HepG2 (cell line): ENCODE results near the gene NISCH. TPM values are rescaled to one million over a fixed set of nuclear protein-coding genes. Genes with fewer than 3 reads are reported as not detected.

Experiments
- ATAC-seq: fragments of 200-7000 bp; cut with Tn5 transposase; 3 replicates; pipeline ENCODE4 v1.9.1; 2020; ENCODE audit warnings: mild to moderate bottlenecking, moderate library complexity
- BruUV-seq: library from RNA; stranded (reverse); fragments of 400-500 nt; replicated peaks from 2 replicates; lab custom pipeline; 2021; lab: Mats Ljungman, UMichigan
- CTCF ChIA-PET: fragments of 300-600 bp; formaldehyde crosslinking; extraction: SDS; loops from one replicate; lab custom pipeline; 2021; ENCODE audit warnings: low total read pairs, inconsistent platforms, low intra/inter-chr PET ratio; lab: Yijun Ruan, JAX
- POLR2A ChIA-PET: fragments of 350-600 bp; sonication (Branson Sonifier 250); formaldehyde crosslinking; loops from one replicate; lab custom pipeline; 2020; ENCODE audit warnings: antibody characterized with exemption, inconsistent platforms; lab: Yijun Ruan, JAX
- DNase-seq: peaks from one replicate; pipeline ENCODE4 v3.0.0-alpha.2; 2015; ENCODE audit warnings: low spot score
- FAIRE-seq: peaks from 3 replicates; lab custom pipeline; 2011; peaks lifted over from hg19 to GRCh38; lab: Jason Lieb, UNC
- H2AFZ ChIP-seq: one replicate; pipeline ENCODE4 v1.6.1; 2011; ENCODE audit warnings: low read length, inconsistent platforms
- H3K27ac ChIP-seq: fragments of 300-600 bp; 3 replicates; pipeline ENCODE4 v1.8.0; 2011; ENCODE audit warnings: mixed run types, mild to moderate bottlenecking, mixed read lengths, low read length, inconsistent platforms; ENCODE audit not compliant: insufficient read depth; ENCODE audit errors: extremely low read length
- H3K27me3 ChIP-seq, 2 experiments: fragments of 200-600 bp in 1 of 2; 2 replicates in 1 of 2; 3 replicates in 1 of 2; pipeline versions ENCODE4 v1.6.0 to v1.8.0; 2011; ENCODE audit warnings: low read length in 2 of 2, mild to moderate bottlenecking in 2 of 2, moderate library complexity in 2 of 2, inconsistent platforms in 1 of 2; ENCODE audit not compliant: insufficient read depth in 2 of 2, control insufficient read depth in 1 of 2
- H3K36me3 ChIP-seq, 2 experiments: fragments of 200-600 bp in 1 of 2; replicated peaks in 1 of 2; 2 replicates in 1 of 2; 3 replicates in 1 of 2; pipeline versions ENCODE4 v1.5.1 to v1.8.0; 2011; ENCODE audit warnings: low read length in 2 of 2, inconsistent platforms in 1 of 2; ENCODE audit not compliant: insufficient read depth in 2 of 2, control insufficient read depth in 1 of 2
- H3K4me1 ChIP-seq: 2 replicates; pipeline ENCODE4 v1.5.1; 2012; ENCODE audit warnings: low read length, inconsistent platforms; ENCODE audit not compliant: insufficient read depth
- H3K4me2 ChIP-seq: 2 replicates; pipeline ENCODE4 v1.6.0; 2011; ENCODE audit warnings: low read depth, low read length, inconsistent platforms
- H3K4me3 ChIP-seq, 3 experiments: fragments of 200-600 bp in 1 of 3; sonication (generic), shearing (Covaris generic) in 1 of 3; replicated peaks in 1 of 3; 2 replicates each; pipeline ENCODE4 v1.5.1; 2011 to 2016; ENCODE audit warnings: low read length in 3 of 3, inconsistent platforms in 2 of 3, low read depth in 2 of 3, mild to moderate bottlenecking in 2 of 3, control low read depth in 1 of 3, mixed read lengths in 1 of 3; ENCODE audit not compliant: insufficient read depth in 1 of 3
- H3K79me2 ChIP-seq: one replicate; pipeline ENCODE4 v1.6.1; 2011; ENCODE audit warnings: low read length, inconsistent platforms; ENCODE audit not compliant: insufficient read depth
- H3K9ac ChIP-seq: 2 replicates; pipeline ENCODE4 v1.6.0; 2011; ENCODE audit warnings: mild to moderate bottlenecking, low read depth, low read length, inconsistent platforms; ENCODE audit not compliant: insufficient read depth
- H3K9me3 ChIP-seq: 2 replicates; pipeline ENCODE4 v1.5.1; 2012; ENCODE audit warnings: mild to moderate bottlenecking, low read length
- H4K20me1 ChIP-seq: 2 replicates; pipeline ENCODE4 v1.6.0; 2011; ENCODE audit warnings: inconsistent platforms, mild to moderate bottlenecking, low read length, moderate library complexity; ENCODE audit not compliant: insufficient read depth
- ASH2L ChIP-seq: fragments of 300-600, 200-600 bp; sonication (generic); IDR thresholded peaks from 2 replicates; pipeline ENCODE4 v1.7.0; 2017; ENCODE audit warnings: low read depth, mild to moderate bottlenecking, moderate library complexity, mixed read lengths, low read length; ENCODE audit not compliant: insufficient read length
- BRCA1 ChIP-seq: sonication (generic); formaldehyde crosslinking; IDR thresholded peaks from 2 replicates; pipeline ENCODE4 v1.4.0; 2020; ENCODE audit warnings: missing genetic modification reagents
- IKZF1 ChIP-seq: fragments of 450-650 bp; IDR thresholded peaks from 2 replicates; pipeline ENCODE4 v1.7.1; 2016
- NFE2L1 ChIP-seq: sonication (generic); formaldehyde crosslinking; IDR thresholded peaks from 2 replicates; pipeline ENCODE4 v1.4.0; 2020; ENCODE audit warnings: missing genetic modification reagents, mild to moderate bottlenecking, borderline replicate concordance
- PHF21A ChIP-seq: sonication (generic); formaldehyde crosslinking; IDR thresholded peaks from 2 replicates; pipeline ENCODE4 v1.5.0; 2020; ENCODE audit warnings: mild to moderate bottlenecking, missing genetic modification reagents
- TBL1XR1 ChIP-seq: fragments of 150-350 bp; IDR thresholded peaks from 2 replicates; pipeline ENCODE4 v1.6.1; 2014; ENCODE audit warnings: borderline replicate concordance, low read length; ENCODE audit not compliant: partially characterized antibody
- ZKSCAN5 ChIP-seq: sonication (generic); formaldehyde crosslinking; IDR thresholded peaks from 2 replicates; pipeline ENCODE4 v1.5.1; 2020; ENCODE audit warnings: mild to moderate bottlenecking, missing genetic modification reagents
- ZMAT3 ChIP-seq: sonication (generic); formaldehyde crosslinking; conservative IDR thresholded peaks from 2 replicates; pipeline ENCODE4 v1.7.0; 2021; ENCODE audit warnings: missing genetic modification reagents
- ZNF350 ChIP-seq: sonication (generic); formaldehyde crosslinking; IDR thresholded peaks from 2 replicates; pipeline ENCODE4 v1.4.0; 2020; ENCODE audit warnings: mild to moderate bottlenecking, low read depth, missing genetic modification reagents, borderline replicate concordance
- ZNF615 ChIP-seq: sonication (generic); formaldehyde crosslinking; IDR thresholded peaks from 2 replicates; pipeline ENCODE4 v1.5.0; 2020; ENCODE audit warnings: mild to moderate bottlenecking, missing genetic modification reagents, borderline replicate concordance
- WGBS: methylation state at CpG from one replicate; pipeline ENCODE4 v1.1.6; 2017; ENCODE audit warnings: low lambda C conversion rate; 5-methylcytosine and 5-hydroxymethylcytosine counted together
- in situ Hi-C: cut with HindIII; loops from 2 replicates; pipeline ENCODE4 v1.10.0; 2017; ENCODE audit warnings: low pct_unique_long_range_greater_than_20kb; ENCODE audit not compliant: extremely low pct_ligation_motif_present
- intact Hi-C: fragments of 100-400 bp; cut with micrococcal nuclease; formaldehyde crosslinking; loops from one replicate; pipeline ENCODE4 v1.10.0; 2022; ENCODE audit not compliant: unreplicated experiment
- polyA plus RNA-seq, 8 experiments: library from polyadenylated mRNA; depleted of rRNA in 3 of 8; stranded (reverse) in 7 of 8; unstranded in 1 of 8; fragments of >200 nt; fragmentation: Illumina TruSeq in 4 of 8; extraction: Trizol in 4 of 8; gene quantifications; 2 replicates each; pipeline versions ENCODE4 v1.2.1 to v1.2.3, GENCODE V29; 2011 to 2016; ENCODE audit warnings: low read depth in 4 of 8, missing spikeins in 1 of 8, mixed read lengths in 1 of 8; ENCODE audit not compliant: insufficient read depth in 1 of 8
- total RNA-seq, 5 experiments: library from RNA; depleted of rRNA; stranded (reverse); fragments of >200 nt; fragmentation: Illumina TruSeq; extraction: Trizol; gene quantifications; 2 replicates each; pipeline ENCODE4 v1.2.3, GENCODE V29; 2016; ENCODE audit warnings: low read depth in 1 of 5
- TF ChIP-seq, protein P1 (sequence below): sonication (generic); formaldehyde crosslinking; IDR thresholded peaks from 2 replicates; pipeline ENCODE4 v1.4.0; 2020; ENCODE audit warnings: missing genetic modification reagents
- TF ChIP-seq, protein P2 (sequence below): sonication (generic); formaldehyde crosslinking; IDR thresholded peaks from 2 replicates; pipeline ENCODE4 v1.5.0; 2020; ENCODE audit warnings: missing genetic modification reagents
- TF ChIP-seq, protein P3 (sequence below): sonication (generic); formaldehyde crosslinking; conservative IDR thresholded peaks from 2 replicates; pipeline ENCODE4 v1.4.0; 2020; ENCODE audit warnings: missing genetic modification reagents
- TF ChIP-seq, protein P4 (sequence below): sonication (generic); formaldehyde crosslinking; IDR thresholded peaks from 2 replicates; pipeline ENCODE4 v1.8.1; 2023; ENCODE audit warnings: mild to moderate bottlenecking, missing genetic modification reagents
- TF ChIP-seq, protein P5 (sequence below): sonication (generic); formaldehyde crosslinking; IDR thresholded peaks from 2 replicates; pipeline ENCODE4 v1.4.0; 2020; ENCODE audit warnings: mild to moderate bottlenecking, missing genetic modification reagents

The NISCH gene
- total and polyA plus RNA-seq, 2 of the 13 experiments (the other 11 are each of a cell fraction or from before 2014, with no cell fraction given): 27.0 to 47.6 TPM

DNA sequence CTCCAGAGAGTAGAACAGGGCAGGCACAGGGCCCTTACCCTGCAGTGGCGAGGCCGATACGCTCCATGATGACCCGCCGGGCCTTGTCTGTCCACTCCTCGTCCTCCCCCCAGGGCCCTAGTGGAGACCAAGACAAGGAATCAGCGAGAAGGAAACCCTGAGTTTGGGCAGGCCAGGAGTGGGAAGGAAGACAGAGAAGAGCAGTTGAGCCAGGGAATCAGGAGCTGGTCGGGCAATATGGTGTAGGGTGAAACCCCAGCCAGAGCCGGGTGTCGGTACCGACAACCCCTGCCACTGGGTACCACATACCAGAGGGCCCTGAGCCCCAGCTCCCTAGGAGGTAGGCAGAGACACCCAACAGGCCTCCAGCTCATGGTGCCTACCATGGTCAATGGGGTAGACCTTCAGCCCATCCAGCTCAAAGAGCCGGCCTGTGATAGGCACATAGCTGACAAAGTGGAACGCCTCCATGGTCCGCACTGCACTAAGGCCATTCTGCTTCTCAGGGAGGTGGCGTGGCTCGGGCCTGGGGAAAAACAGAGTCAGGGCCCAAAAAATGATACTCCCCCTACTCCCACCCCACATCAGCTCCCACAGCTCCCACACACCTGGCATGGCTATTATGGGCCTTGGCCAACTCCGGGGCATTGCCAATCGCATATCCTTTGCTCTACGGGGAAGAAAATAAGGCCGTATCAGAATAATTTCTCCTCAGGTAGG lies 48.5 kb upstream of the NISCH start:
- Histone ChIP-seq H3K79me2 (peaks cover 26% of the 10 kb centered on the region), H3K4me1 (peaks cover 22% of the 10 kb centered on the region), H4K20me1 (no peaks in the 10 kb centered on the region), H3K27ac (no peak overlapping the region), H3K27me3 (peaks cover 0 to 8% of the 10 kb centered on the region in 2 experiments; a peak in 1 of 5 replicates), H3K4me2 (no peak overlapping the region), H3K36me3 (peaks cover 28 to 64% of the 10 kb centered on the region in 2 experiments), H3K9ac (no peak overlapping the region), H3K9me3 (no peaks in the 10 kb centered on the region), H3K4me3 (no peak overlapping the region), H2AFZ (no peak overlapping the region)
- ChIA-PET CTCF (no interaction called here), POLR2A (interaction anchor here (0.6 kb wide), 1 partner anchor 53 kb away, joined by 3 read pairs; no protein-coding TSS in a partner anchor)
- FAIRE-seq: no peak
- no TSS peak for BruUV-seq
- intact Hi-C loops (no loop called here), in situ Hi-C loops (no loop called here)
- TF ChIP-seq ZMAT3 (CRISPR knock-in tag) (no peak), IKZF1 (no peak), PHF21A (CRISPR knock-in tag) (no peak), ZNF350 (CRISPR knock-in tag) (no peak), ZNF615 (CRISPR knock-in tag) (no peak), BRCA1 (CRISPR knock-in tag) (no peak), ZKSCAN5 (no peak), NFE2L1 (CRISPR knock-in tag) (no peak), ASH2L (no peak), TBL1XR1 (no peak)
- TF ChIP-seq, protein P1, sequence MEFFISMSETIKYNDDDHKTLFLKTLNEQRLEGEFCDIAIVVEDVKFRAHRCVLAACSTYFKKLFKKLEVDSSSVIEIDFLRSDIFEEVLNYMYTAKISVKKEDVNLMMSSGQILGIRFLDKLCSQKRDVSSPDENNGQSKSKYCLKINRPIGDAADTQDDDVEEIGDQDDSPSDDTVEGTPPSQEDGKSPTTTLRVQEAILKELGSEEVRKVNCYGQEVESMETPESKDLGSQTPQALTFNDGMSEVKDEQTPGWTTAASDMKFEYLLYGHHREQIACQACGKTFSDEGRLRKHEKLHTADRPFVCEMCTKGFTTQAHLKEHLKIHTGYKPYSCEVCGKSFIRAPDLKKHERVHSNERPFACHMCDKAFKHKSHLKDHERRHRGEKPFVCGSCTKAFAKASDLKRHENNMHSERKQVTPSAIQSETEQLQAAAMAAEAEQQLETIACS (CRISPR knock-in tag): no peak
- TF ChIP-seq, protein P2, sequence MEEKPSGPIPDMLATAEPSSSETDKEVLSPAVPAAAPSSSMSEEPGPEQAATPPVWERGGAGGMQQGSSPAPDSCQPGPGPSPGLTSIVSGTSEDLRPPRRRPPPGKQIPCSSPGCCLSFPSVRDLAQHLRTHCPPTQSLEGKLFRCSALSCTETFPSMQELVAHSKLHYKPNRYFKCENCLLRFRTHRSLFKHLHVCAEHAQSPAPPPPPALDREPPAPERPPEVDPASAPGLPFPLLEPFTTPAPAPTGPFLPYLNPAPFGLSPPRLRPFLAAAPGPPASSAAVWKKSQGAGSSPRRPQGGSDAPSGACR: no peak
- TF ChIP-seq, protein P3, sequence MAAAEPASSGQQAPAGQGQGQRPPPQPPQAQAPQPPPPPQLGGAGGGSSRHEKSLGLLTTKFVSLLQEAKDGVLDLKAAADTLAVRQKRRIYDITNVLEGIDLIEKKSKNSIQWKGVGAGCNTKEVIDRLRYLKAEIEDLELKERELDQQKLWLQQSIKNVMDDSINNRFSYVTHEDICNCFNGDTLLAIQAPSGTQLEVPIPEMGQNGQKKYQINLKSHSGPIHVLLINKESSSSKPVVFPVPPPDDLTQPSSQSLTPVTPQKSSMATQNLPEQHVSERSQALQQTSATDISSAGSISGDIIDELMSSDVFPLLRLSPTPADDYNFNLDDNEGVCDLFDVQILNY (CRISPR knock-in tag): no peak
- TF ChIP-seq, protein P4, sequence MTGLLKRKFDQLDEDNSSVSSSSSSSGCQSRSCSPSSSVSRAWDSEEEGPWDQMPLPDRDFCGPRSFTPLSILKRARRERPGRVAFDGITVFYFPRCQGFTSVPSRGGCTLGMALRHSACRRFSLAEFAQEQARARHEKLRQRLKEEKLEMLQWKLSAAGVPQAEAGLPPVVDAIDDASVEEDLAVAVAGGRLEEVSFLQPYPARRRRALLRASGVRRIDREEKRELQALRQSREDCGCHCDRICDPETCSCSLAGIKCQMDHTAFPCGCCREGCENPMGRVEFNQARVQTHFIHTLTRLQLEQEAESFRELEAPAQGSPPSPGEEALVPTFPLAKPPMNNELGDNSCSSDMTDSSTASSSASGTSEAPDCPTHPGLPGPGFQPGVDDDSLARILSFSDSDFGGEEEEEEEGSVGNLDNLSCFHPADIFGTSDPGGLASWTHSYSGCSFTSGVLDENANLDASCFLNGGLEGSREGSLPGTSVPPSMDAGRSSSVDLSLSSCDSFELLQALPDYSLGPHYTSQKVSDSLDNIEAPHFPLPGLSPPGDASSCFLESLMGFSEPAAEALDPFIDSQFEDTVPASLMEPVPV (CRISPR knock-in tag): no peak
- TF ChIP-seq, protein P5, sequence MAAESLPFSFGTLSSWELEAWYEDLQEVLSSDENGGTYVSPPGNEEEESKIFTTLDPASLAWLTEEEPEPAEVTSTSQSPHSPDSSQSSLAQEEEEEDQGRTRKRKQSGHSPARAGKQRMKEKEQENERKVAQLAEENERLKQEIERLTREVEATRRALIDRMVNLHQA (CRISPR knock-in tag): no peak
- DNase-seq: no peak
- whole genome bisulfite sequencing: over 99% methylated on average over 16 of the region's 20 CpGs
- ATAC-seq: no peak
